ENCODE measurements around the gene LNPEP. TPM values are rescaled to one million over a fixed set of nuclear protein-coding genes. Genes with fewer than 3 reads are reported as not detected.
"Not testable (repeated sequence)": the region's sequence is repeated elsewhere in the genome, so short reads cannot be mapped to it uniquely, and the experiment has no call there.

LNPEP gene
- polyA plus RNA-seq, 3 donors from 2014 or later = 33.2 to 80.4 (median 39.9) TPM

DNA sequence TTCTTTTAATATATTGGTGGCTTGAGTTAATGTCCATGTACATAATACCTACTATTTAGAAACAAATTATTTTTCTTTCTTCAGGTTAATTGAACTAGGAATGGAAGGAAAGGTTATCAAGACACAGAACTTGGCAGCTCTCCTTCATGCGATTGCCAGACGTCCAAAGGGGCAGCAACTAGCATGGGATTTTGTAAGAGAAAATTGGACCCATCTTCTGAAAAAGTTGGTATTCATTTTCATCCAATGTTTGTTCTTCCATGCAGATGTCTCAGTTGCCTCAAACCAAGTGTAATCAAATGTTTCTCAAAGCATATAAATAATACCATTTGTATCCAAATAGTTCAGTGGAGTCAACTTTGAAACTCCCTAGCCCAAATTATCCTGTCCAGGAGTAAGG lies 22.6 kb upstream of the LNPEP start:
- Mint-ChIP-seq H3K36me3 (peaks cover 25 to 51% (median 38%) of the 10 kb centered on the region in 3 donors), H3K4me1 (peaks cover 0 to 4% of the 10 kb centered on the region in 2 donors), H3K27ac (peak overlapping the region in 2 of 6 donors; percentile 23 to 39), H3K27me3 (ENCODE audit: low read depth in 3 of 3) (no peaks in the 10 kb centered on the region), H3K9me3 (peaks cover 0 to 2% (median 0%) of the 10 kb centered on the region in 6 donors), H3K4me3 (no peak overlapping the region)
- DNase-seq = no peak

DNA sequence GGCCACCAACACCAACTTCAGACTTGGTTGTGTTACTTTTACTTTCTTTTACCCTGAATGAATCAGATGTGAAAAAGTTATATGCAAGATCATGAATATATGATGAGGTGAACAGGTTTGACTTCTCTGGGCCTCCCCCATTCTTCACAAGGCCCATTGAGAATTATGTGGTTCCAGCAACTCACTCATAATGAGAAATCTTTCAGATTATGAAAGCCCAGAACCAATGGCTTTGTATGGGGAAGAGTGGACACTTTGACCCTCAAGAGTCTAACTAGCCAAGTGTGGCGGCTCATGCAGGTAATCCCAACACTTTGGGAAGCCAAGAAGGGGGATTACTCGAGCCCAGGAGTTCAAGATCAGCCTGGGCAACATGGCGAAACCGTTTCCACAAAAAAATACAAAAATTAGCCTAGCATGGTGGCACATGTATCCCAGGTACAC lies 16.1 kb upstream of the LNPEP start:
- peak overlapping the region in 3 of 6 donors; percentile 16 to 64 (median 55) for H3K27ac Mint-ChIP-seq

DNA sequence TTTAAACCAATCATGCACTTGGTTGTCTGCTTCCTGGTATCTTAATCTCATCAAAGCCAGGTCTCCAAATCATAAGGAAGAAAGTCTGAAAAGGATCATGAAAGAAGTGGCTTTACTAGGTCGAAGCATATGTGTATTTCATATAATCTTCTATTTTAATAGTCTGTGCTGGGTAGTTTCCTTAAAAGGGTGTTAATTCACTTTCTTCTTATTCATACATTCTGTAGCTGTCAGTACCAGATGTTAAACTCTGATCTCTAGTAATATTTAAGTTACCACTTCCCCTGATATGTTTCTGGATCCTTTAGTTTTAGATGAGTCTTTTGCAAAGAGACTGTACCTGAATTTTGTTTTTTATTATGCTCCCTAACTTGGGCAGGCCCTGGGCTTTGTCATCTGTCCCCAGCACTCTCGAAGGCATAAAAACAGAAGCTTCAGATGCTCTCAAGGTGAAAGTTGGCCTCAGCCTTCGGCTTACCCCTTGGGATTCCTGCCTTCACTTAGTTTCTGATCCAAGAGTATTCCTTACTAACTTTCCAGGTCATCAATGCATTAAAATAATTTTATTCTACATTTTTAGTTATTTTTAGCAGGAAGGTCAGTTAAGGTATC lies 15.0 kb upstream of the LNPEP start:
- DNase-seq = no peak
- Mint-ChIP-seq H3K27ac (peak overlapping the region in 5 of 6 donors; percentile 8 to 47 (median 30)), H3K9me3 (peaks cover 0 to 2% (median 0%) of the 10 kb centered on the region in 6 donors), H3K36me3 (peaks cover 7 to 39% (median 37%) of the 10 kb centered on the region in 3 donors), H3K4me3 (no peak overlapping the region), H3K4me1 (peaks cover 18 to 49% of the 10 kb centered on the region in 2 donors), H3K27me3 (ENCODE audit: low read depth in 3 of 3) (peaks cover 0 to 1% (median 0%) of the 10 kb centered on the region in 3 donors)

More for the DNA sequence above, 16.1 kb upstream of the LNPEP start:
- H3K9me3 Mint-ChIP-seq = peaks cover 0 to 2% (median 0%) of the 10 kb centered on the region in 6 donors
- peaks cover 0 to 1% (median 0%) of the 10 kb centered on the region in 3 donors for H3K27me3 Mint-ChIP-seq (ENCODE audit: low read depth in 3 of 3)
- peak; percentile 26 to 38 (median 32) for DNase-seq
- peak overlapping the region in 1 of 5 donors; percentile 24 for H3K4me3 Mint-ChIP-seq
- H3K36me3 Mint-ChIP-seq = peaks cover 10 to 42% (median 37%) of the 10 kb centered on the region in 3 donors
- peaks cover 18 to 44% of the 10 kb centered on the region in 2 donors for H3K4me1 Mint-ChIP-seq

DNA sequence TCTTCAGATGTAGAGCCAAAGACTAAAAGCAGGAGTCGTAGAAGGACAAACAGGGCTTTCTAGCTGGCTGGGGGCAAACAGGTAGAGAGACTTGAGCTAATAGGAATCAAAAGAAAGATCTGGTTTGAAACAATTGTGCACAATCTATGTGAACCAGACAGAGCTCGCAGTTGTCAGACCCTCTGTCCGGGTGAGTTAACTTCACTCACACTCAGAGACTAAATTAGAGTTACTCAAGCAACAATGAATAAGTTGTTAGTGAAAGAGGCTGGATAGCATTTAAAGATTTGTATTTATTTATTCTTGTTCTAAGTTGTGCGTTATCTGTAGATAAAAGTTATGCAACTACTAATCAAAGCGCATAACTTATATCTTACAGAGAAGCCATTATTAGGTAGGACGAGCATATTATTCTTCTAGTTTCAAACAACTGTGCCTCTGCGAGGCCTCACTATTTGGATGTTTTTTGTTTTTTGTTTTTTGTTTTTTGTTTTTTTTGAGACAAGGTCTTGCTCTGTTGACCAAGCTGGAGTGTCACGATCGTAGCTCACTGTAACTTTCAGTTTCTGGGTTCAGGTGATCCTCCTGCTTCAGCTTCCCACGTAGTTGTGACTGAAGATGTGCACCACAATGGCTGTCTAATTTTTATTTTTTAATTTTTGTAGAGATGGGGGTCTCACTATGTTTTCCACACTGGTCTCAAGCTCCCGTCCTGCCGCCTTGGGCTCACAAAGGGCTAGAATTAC lies 13.2 kb upstream of the LNPEP start:
- Mint-ChIP-seq H3K4me1 (peaks cover 20 to 49% of the 10 kb centered on the region in 2 donors), H3K4me3 (no peak overlapping the region), H3K36me3 (peaks cover 3 to 26% (median 24%) of the 10 kb centered on the region in 3 donors), H3K27me3 (ENCODE audit: low read depth in 3 of 3) (peaks cover 0 to 1% (median 0%) of the 10 kb centered on the region in 3 donors), H3K9me3 (no peaks in the 10 kb centered on the region), H3K27ac (no peak overlapping the region)
- DNase-seq = no peak

DNA sequence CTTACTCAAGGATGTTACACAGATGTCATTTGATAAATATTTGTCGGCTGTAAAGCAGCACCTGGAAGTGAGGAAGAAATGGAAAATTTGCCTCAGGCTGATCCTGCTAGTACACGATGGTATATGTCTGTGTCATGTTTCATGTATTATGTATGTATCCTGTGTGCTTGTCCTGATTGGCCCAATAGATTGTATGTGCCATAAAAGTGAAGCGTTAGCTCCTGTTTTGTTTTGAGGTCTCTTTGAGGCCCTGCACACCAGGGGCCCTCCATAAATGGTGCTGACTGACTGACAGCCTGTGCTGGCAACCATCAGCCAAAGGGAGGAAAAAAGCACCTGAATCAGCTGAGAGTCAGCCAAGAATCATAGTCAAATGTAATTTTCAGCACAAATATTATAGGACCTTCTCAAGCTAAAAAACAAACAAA lies 11.8 kb upstream of the LNPEP start:
- Mint-ChIP-seq H3K9me3 (no peaks in the 10 kb centered on the region), H3K4me3 (no peak overlapping the region), H3K36me3 (peaks cover 1 to 22% (median 15%) of the 10 kb centered on the region in 3 donors), H3K4me1 (peaks cover 15 to 40% of the 10 kb centered on the region in 2 donors), H3K27ac (peak overlapping the region; percentile 25 to 82 (median 56)), H3K27me3 (ENCODE audit: low read depth in 3 of 3) (peaks cover 0 to 1% (median 0%) of the 10 kb centered on the region in 3 donors)
- DNase-seq = no peak

DNA sequence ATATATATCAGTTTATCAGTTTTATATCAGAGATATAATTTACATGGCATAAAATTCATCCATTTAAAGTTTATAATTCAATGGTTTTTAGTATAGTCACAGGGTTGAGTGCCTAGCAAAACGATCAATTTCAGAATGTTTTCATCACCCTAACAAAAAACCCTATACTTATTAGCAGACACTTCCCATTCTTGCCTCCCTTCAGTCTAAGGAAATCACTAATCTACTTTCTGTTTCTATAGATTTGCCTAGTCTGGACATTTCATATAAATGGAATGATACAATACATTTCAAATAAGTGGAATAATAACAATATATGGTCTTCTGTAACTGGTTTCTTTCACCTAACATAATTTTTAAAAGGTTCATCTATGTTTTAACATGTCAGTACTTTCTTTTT lies 9.6 kb upstream of the LNPEP start:
- H3K27ac Mint-ChIP-seq = peak overlapping the region in 2 of 6 donors; percentile 61 to 65
- no peaks in the 10 kb centered on the region for H3K27me3 Mint-ChIP-seq (ENCODE audit: low read depth in 3 of 3)
- no peaks in the 10 kb centered on the region for H3K9me3 Mint-ChIP-seq
- no peak for DNase-seq
- peaks cover 13 to 38% of the 10 kb centered on the region in 2 donors for H3K4me1 Mint-ChIP-seq
- peaks cover 4 to 12% (median 10%) of the 10 kb centered on the region in 3 donors for H3K36me3 Mint-ChIP-seq
- H3K4me3 Mint-ChIP-seq = no peak overlapping the region

DNA sequence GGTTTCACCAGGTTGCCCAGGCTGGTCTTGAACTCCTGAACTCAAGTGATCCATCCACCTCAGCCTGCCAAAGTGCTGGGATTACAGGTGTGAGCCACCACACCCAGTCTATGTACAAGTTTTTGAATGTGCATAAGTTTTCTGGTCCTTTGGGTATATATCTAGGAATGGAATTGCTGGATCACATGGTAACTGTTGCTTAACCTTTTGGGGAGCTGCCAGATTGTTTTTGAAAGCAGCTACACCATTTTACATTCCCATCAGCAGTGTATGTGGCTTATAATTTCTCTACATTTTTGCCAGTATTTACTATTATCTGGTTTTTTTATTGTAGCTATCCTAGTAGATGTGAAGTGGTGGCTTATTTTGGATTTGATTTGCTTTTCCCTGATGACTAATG lies 8.9 kb upstream of the LNPEP start:
- Mint-ChIP-seq H3K27me3 (ENCODE audit: low read depth in 3 of 3) (no peaks in the 10 kb centered on the region), H3K27ac (no peak overlapping the region), H3K4me3 (no peak overlapping the region), H3K36me3 (peaks cover 4 to 10% (median 9%) of the 10 kb centered on the region in 3 donors), H3K4me1 (peaks cover 20 to 41% of the 10 kb centered on the region in 2 donors), H3K9me3 (no peaks in the 10 kb centered on the region)
- no peak for DNase-seq

DNA sequence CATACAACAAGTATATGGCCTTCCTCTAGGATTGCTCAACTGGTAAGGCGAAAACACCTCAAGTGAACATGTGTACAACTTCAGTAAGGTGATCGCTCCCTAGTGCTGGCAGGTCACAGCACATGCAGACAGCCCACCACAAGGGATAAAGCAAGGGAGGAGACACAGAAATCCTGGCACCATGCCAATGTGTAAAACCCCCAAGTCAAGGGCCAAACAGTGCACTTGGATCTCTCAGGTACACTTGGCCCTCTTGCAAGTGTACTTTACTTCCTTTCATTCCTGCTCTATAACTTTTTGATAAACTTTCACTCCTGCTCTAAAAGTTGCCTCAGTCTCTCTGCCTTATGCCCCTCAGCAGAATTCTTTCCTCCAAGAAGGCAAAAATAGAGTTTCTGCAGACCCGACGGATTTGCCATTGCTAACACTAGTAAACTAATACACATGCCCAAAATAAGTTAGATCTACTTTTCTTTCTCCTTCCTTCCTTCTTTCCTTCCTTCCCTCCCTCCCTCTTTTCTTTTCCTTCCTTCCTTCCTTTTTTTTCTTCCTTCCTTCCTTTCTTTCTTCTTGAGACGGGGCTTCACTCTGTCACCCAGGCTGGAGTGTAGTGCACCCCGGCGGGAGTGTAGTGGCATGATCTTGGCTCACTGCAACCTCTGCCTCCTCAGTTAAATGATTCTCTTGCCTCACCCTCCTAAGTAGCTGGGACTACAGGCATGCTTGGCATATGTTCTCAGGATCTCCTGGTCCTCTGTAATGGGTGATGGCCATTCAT lies 6.8 kb upstream of the LNPEP start:
- Mint-ChIP-seq H3K4me1 (peaks cover 39 to 57% of the 10 kb centered on the region in 2 donors), H3K4me3 (no peak overlapping the region), H3K27ac (peak overlapping the region in 1 of 6 donors; percentile 47), H3K27me3 (ENCODE audit: low read depth in 3 of 3) (peaks cover 0 to 8% (median 0%) of the 10 kb centered on the region in 3 donors), H3K9me3 (no peaks in the 10 kb centered on the region), H3K36me3 (peaks cover 2 to 9% (median 4%) of the 10 kb centered on the region in 3 donors)
- no peak for DNase-seq

DNA sequence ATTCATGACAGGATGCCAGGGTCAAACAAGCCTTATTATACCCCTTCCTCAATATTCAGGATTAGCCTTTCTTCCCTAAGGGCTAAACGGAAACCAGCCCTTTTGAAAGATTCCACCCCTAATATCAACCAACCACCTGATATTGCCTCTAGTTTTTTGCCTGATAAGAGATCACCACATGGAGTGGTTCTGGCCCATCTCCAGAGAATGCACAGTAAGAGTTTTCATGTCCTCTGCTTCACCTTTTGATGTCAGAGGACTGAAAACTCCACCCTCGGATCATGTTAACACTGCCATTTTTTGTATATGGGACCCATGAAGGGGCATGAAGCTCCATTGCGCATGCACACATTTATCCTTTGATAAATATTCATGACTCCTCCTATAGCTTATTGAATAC lies 5.8 kb upstream of the LNPEP start:
- no peak overlapping the region for H3K27ac Mint-ChIP-seq
- H3K4me1 Mint-ChIP-seq = peaks cover 42 to 62% of the 10 kb centered on the region in 2 donors
- no peak for DNase-seq
- peaks cover 4 to 17% (median 8%) of the 10 kb centered on the region in 3 donors for H3K27me3 Mint-ChIP-seq (ENCODE audit: low read depth in 3 of 3)
- no peaks in the 10 kb centered on the region for H3K9me3 Mint-ChIP-seq
- peaks cover 0 to 9% (median 4%) of the 10 kb centered on the region in 3 donors for H3K36me3 Mint-ChIP-seq
- no peak overlapping the region for H3K4me3 Mint-ChIP-seq

DNA sequence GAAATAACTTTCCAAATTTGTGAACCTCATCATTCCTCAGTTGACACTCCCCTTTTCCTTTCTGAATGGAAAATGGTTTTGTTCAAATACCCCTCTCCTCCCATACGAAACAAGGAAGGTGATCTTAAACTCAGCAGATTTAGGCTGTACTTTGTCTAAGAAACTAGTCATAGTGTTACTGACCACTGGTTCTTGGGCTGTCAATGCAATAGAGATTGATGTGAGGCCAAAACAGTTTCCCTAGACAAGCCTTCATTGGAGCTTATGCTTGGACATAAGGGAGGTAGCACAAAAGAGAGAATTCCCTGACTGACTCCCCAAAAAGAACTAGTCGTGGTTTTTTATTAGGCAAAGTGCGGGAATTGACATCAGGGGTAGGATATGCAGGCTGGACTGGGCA lies 5.3 kb upstream of the LNPEP start:
- H3K9me3 Mint-ChIP-seq = no peaks in the 10 kb centered on the region
- no peak overlapping the region for H3K4me3 Mint-ChIP-seq
- H3K4me1 Mint-ChIP-seq = peaks cover 42 to 58% of the 10 kb centered on the region in 2 donors
- H3K27me3 Mint-ChIP-seq (ENCODE audit: low read depth in 3 of 3) = peaks cover 8 to 22% (median 14%) of the 10 kb centered on the region in 3 donors
- no peak for DNase-seq
- H3K36me3 Mint-ChIP-seq = peaks cover 0 to 9% (median 4%) of the 10 kb centered on the region in 3 donors
- H3K27ac Mint-ChIP-seq = peak overlapping the region in 3 of 6 donors; percentile 10 to 51 (median 45)

DNA sequence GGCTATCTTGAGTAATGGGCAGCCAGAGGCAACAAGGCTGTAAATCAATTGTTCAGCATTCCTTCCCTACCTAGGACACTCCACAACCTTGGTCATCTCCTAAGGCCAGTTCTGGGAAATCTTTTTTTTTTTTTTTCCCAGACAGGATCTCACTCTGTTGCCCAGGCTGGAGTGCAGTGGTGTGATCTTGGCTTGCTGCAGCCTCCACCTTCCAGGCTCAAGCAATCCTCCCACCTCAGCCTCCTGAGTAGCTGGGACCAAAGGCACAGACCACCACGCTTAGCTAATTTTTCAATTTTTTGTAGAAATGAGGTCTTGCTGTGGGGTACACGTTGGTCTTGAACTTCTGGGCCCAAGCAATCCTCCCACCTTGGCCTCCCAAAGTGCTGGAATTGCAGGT lies 4.8 kb upstream of the LNPEP start:
- Mint-ChIP-seq H3K4me3 (peak overlapping the region in 1 of 5 donors; percentile 91), H3K27ac (peak overlapping the region in 2 of 6 donors; percentile 45 to 65), H3K27me3 (ENCODE audit: low read depth in 3 of 3) (peaks cover 11 to 27% (median 17%) of the 10 kb centered on the region in 3 donors), H3K4me1 (peaks cover 42 to 56% of the 10 kb centered on the region in 2 donors)
- H3K36me3 Mint-ChIP-seq, H3K9me3 Mint-ChIP-seq, DNase-seq: not testable (repeated sequence)

DNA sequence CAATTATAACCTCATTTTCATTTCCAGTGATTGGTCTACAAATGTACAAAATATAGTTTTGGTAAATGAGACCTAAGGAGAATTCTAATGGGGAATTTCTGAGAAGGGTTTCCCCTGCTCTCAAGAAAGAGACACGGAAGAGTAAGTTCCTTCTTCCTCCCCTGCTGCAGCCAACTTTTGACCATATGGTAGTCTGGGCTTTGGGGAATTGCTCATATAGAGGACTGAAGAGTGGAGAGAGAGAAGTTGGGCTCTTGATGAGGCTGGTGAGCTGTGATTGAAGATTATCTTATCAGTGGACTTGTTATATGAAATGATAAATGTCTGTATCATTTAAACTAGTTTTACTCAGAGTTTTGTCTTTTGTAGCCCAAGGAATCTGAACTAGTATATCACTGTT lies 4.3 kb upstream of the LNPEP start:
- peak overlapping the region in 5 of 6 donors; percentile 2 to 69 (median 45) for H3K27ac Mint-ChIP-seq
- DNase-seq = no peak
- H3K9me3 Mint-ChIP-seq = no peaks in the 10 kb centered on the region
- peaks cover 40 to 57% of the 10 kb centered on the region in 2 donors for H3K4me1 Mint-ChIP-seq
- peaks cover 11 to 29% (median 19%) of the 10 kb centered on the region in 3 donors for H3K27me3 Mint-ChIP-seq (ENCODE audit: low read depth in 3 of 3)
- H3K36me3 Mint-ChIP-seq = peaks cover 0 to 9% (median 4%) of the 10 kb centered on the region in 3 donors
- H3K4me3 Mint-ChIP-seq = peak overlapping the region; percentile 14 to 97 (median 56)

DNA sequence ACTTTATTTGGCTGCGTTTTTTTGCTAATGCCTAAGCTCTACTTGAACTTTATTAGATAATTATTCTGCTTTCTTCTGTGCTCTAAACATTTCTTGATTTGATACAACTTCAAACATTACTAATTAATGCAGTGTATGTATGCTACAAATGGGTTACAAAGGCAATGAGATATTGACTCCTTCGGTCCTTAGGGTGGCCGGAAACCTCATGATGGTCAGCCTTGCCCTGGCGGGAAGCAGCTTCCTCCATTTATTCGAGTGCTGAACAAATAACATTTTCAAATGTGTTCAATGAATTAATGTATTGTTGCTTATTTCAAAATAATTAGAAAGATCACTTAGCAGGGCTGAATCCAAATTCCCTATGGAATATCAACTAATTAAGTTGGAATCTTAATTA lies 3.9 kb upstream of the LNPEP start:
- peak overlapping the region; percentile 3 to 97 (median 89) for H3K4me3 Mint-ChIP-seq
- H3K4me1 Mint-ChIP-seq = peaks cover 45 to 61% of the 10 kb centered on the region in 2 donors
- peak overlapping the region; percentile 5 to 99 (median 30) for H3K27ac Mint-ChIP-seq

More for the DNA sequence above, 3.9 kb upstream of the LNPEP start:
- peaks cover 0 to 9% (median 4%) of the 10 kb centered on the region in 3 donors for H3K36me3 Mint-ChIP-seq
- peaks cover 11 to 31% (median 20%) of the 10 kb centered on the region in 3 donors for H3K27me3 Mint-ChIP-seq (ENCODE audit: low read depth in 3 of 3)
- DNase-seq = no peak
- no peaks in the 10 kb centered on the region for H3K9me3 Mint-ChIP-seq

All from immature natural killer cell (primary cell).